ENCODE results near the gene UBE2S.

The UBE2S gene

GRCh38 chr19:55377356-55378131 lies 30.0 kb downstream of the UBE2S start:
- H3K36me3 ChIP-seq (ENCODE audit: low read depth): peaks cover 5% of the 10 kb centered on the region; the same call in 1 of the 2 replicates
- no peak for DNase-seq (ENCODE audit: low spot score)
- H3K27me3 ChIP-seq (ENCODE audit: insufficient read depth, poor library complexity, severe bottlenecking): no peaks in the 10 kb centered on the region
- TF ChIP-seq, protein P1, sequence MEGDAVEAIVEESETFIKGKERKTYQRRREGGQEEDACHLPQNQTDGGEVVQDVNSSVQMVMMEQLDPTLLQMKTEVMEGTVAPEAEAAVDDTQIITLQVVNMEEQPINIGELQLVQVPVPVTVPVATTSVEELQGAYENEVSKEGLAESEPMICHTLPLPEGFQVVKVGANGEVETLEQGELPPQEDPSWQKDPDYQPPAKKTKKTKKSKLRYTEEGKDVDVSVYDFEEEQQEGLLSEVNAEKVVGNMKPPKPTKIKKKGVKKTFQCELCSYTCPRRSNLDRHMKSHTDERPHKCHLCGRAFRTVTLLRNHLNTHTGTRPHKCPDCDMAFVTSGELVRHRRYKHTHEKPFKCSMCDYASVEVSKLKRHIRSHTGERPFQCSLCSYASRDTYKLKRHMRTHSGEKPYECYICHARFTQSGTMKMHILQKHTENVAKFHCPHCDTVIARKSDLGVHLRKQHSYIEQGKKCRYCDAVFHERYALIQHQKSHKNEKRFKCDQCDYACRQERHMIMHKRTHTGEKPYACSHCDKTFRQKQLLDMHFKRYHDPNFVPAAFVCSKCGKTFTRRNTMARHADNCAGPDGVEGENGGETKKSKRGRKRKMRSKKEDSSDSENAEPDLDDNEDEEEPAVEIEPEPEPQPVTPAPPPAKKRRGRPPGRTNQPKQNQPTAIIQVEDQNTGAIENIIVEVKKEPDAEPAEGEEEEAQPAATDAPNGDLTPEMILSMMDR (IDR thresholded peaks at IDR 0.05; ENCODE audit: poor library complexity, severe bottlenecking): no peak
- no peak overlapping the region for H3K27ac ChIP-seq (ENCODE audit: poor library complexity, severe bottlenecking)
- ATAC-seq (ENCODE audit: low read depth): no peak
- H3K9me3 ChIP-seq (ENCODE audit: severe bottlenecking): no peaks in the 10 kb centered on the region
- peaks cover 11% of the 10 kb centered on the region for H3K4me1 ChIP-seq (ENCODE audit: insufficient read depth, poor library complexity, severe bottlenecking)
- H3K4me3 ChIP-seq (ENCODE audit: severe bottlenecking): no peak overlapping the region

DNA sequence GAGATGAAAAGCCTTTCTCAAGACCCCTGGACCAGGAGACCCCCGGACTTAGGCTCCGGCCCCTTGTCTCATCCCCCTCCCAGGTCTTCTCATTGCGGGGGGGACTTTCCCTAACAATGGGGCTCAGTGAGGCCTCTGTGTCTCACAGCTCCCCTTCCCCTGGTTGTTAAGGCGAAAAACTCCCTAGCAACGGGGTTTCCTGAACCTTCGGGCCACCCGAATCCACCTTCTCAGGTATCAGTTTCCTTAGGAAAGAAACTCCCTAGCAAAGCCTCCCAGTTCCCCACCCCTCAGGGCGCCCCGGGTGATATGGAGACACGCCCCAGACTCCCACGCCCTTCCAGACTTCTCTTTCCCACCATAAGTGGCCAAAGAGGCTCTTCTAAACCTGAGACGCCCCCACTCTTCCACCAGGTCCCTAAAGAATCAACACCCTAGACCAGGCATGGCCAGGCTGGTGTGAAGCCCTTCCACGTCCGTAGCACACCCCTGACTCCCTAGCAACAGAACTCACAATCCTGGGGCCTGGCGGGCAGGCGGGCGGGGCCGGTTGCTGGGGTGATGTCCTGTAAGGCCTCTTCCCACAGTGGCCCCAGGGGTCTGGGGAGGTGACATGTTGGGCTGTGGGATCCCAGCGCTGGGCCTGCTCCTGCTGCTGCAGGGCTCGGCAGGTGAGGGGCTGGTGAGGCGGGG lies 31.2 kb downstream of the UBE2S start, which contains the start of gene TMEM190:
Gene TMEM190, plus strand, starts transcription at position 586 of the 693 bp plus-strand sequence. Its CDS starts 28 bp downstream, at position 614.
- H3K9me3 ChIP-seq (ENCODE audit: severe bottlenecking): no peaks in the 10 kb centered on the region
- ATAC-seq (ENCODE audit: low read depth): peak; percentile 25
- TF ChIP-seq, protein P1 (IDR thresholded peaks at IDR 0.05; ENCODE audit: poor library complexity, severe bottlenecking): no peak
- H3K27me3 ChIP-seq (ENCODE audit: insufficient read depth, poor library complexity, severe bottlenecking): no peaks in the 10 kb centered on the region
- H3K27ac ChIP-seq (ENCODE audit: poor library complexity, severe bottlenecking): no peak within 1 kb of the TSS
- peak; percentile 67 for DNase-seq (ENCODE audit: low spot score)
- H3K36me3 ChIP-seq (ENCODE audit: low read depth): no peaks in the 10 kb centered on the region
- H3K4me3 ChIP-seq (ENCODE audit: severe bottlenecking): no peak within 1 kb of the TSS
- H3K4me1 ChIP-seq (ENCODE audit: insufficient read depth, poor library complexity, severe bottlenecking): peaks cover 14% of the 10 kb centered on the region

GRCh38 chr19:55373993-55374757 lies 33.4 kb downstream of the UBE2S start:
- no peaks in the 10 kb centered on the region for H3K27me3 ChIP-seq (ENCODE audit: insufficient read depth, poor library complexity, severe bottlenecking)
- TF ChIP-seq, protein P1 (IDR thresholded peaks at IDR 0.05; ENCODE audit: poor library complexity, severe bottlenecking): no peak
- H3K27ac ChIP-seq (ENCODE audit: poor library complexity, severe bottlenecking): peak overlapping the region; percentile 13
- ATAC-seq (ENCODE audit: low read depth): no peak
- H3K9me3 ChIP-seq (ENCODE audit: severe bottlenecking): no peaks in the 10 kb centered on the region
- no peak overlapping the region for H3K4me3 ChIP-seq (ENCODE audit: severe bottlenecking)
- H3K4me1 ChIP-seq (ENCODE audit: insufficient read depth, poor library complexity, severe bottlenecking): peaks cover 14% of the 10 kb centered on the region
- no peaks in the 10 kb centered on the region for H3K36me3 ChIP-seq (ENCODE audit: low read depth)
- DNase-seq (ENCODE audit: low spot score): peak; percentile 53

- ATAC-seq (ENCODE audit: low read depth) (no peak), DNase-seq (ENCODE audit: low spot score) (peak; percentile 60)
- Histone ChIP-seq H3K36me3 (ENCODE audit: low read depth) (no peaks in the 10 kb centered on the region), H3K9me3 (ENCODE audit: severe bottlenecking) (no peaks in the 10 kb centered on the region), H3K4me1 (ENCODE audit: insufficient read depth, poor library complexity, severe bottlenecking) (peaks cover 14% of the 10 kb centered on the region), H3K27ac (ENCODE audit: poor library complexity, severe bottlenecking) (peak overlapping the region; percentile 13), H3K4me3 (ENCODE audit: severe bottlenecking) (no peak overlapping the region), H3K27me3 (ENCODE audit: insufficient read depth, poor library complexity, severe bottlenecking) (no peaks in the 10 kb centered on the region)
- TF ChIP-seq, protein P1 (IDR thresholded peaks at IDR 0.05; ENCODE audit: poor library complexity, severe bottlenecking): no peak
Observed at GRCh38 chr19:55373306-55373992, 34.1 kb downstream of the UBE2S start.

Measured in RWPE2 (cell line).